ENCODE measurements around the gene UTP14A.

The UTP14A gene

GRCh38 chrX:129957241-129958082, 51.5 kb downstream of the UTP14A start:
- peaks cover 2% of the 10 kb centered on the region for H3K36me3 Mint-ChIP-seq
- peak overlapping the region; percentile 58 for H3K4me3 Mint-ChIP-seq
- CTCF ChIA-PET, result no interaction called here
- peaks cover 31% of the 10 kb centered on the region for H3K27me3 Mint-ChIP-seq
- peaks cover 53% of the 10 kb centered on the region for H3K4me1 Mint-ChIP-seq
- H3K27ac Mint-ChIP-seq, result peak overlapping the region; percentile 62
- DNase-seq, result peak; percentile 63
- no peaks in the 10 kb centered on the region for H3K9me3 Mint-ChIP-seq

DNA sequence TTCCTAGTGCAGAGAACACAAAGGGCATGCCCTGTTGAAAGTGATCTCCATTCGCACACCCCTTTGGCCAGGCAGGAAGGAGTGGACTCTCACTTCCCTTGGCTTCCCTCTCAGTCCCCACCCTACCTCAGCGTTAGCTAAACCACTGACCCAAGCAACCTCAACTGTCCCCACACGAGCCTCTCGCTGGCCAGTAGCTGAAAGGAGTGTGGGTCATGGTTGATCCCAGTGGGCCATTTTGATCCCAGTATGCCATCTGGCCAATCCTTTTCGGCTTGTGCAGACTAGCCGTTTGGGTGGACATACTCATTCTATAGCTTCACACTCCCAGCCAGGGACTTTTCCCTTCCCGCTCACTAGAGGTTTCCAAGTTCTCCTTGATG, 52.1 kb downstream of the UTP14A start:
- DNase-seq, result no peak
- H3K4me1 Mint-ChIP-seq, result peaks cover 52% of the 10 kb centered on the region
- peaks cover 27% of the 10 kb centered on the region for H3K27me3 Mint-ChIP-seq
- CTCF ChIA-PET, result no interaction called here
- H3K36me3 Mint-ChIP-seq, result no peaks in the 10 kb centered on the region
- no peak overlapping the region for H3K27ac Mint-ChIP-seq
- H3K4me3 Mint-ChIP-seq, result peak overlapping the region; percentile 58
- no peaks in the 10 kb centered on the region for H3K9me3 Mint-ChIP-seq

- CTCF ChIA-PET, result no interaction called here
- Mint-ChIP-seq H3K4me3 (no peak overlapping the region), H3K27ac (no peak overlapping the region), H3K36me3 (no peaks in the 10 kb centered on the region), H3K27me3 (peaks cover 34% of the 10 kb centered on the region), H3K4me1 (peaks cover 47% of the 10 kb centered on the region), H3K9me3 (no peaks in the 10 kb centered on the region)
- no peak for DNase-seq
These were observed 53.0 kb downstream of the UTP14A start for GRCh38 chrX:129958814-129959492.

- H3K27me3 Mint-ChIP-seq, result peaks cover 29% of the 10 kb centered on the region
- CTCF ChIA-PET, result no interaction called here
- peaks cover 43% of the 10 kb centered on the region for H3K4me1 Mint-ChIP-seq
- no peaks in the 10 kb centered on the region for H3K36me3 Mint-ChIP-seq
- no peak overlapping the region for H3K27ac Mint-ChIP-seq
- no peak overlapping the region for H3K4me3 Mint-ChIP-seq
- DNase-seq, result no peak
- H3K9me3 Mint-ChIP-seq, result no peaks in the 10 kb centered on the region
These were observed 53.5 kb downstream of the UTP14A start for GRCh38 chrX:129959493-129959832.

DNA sequence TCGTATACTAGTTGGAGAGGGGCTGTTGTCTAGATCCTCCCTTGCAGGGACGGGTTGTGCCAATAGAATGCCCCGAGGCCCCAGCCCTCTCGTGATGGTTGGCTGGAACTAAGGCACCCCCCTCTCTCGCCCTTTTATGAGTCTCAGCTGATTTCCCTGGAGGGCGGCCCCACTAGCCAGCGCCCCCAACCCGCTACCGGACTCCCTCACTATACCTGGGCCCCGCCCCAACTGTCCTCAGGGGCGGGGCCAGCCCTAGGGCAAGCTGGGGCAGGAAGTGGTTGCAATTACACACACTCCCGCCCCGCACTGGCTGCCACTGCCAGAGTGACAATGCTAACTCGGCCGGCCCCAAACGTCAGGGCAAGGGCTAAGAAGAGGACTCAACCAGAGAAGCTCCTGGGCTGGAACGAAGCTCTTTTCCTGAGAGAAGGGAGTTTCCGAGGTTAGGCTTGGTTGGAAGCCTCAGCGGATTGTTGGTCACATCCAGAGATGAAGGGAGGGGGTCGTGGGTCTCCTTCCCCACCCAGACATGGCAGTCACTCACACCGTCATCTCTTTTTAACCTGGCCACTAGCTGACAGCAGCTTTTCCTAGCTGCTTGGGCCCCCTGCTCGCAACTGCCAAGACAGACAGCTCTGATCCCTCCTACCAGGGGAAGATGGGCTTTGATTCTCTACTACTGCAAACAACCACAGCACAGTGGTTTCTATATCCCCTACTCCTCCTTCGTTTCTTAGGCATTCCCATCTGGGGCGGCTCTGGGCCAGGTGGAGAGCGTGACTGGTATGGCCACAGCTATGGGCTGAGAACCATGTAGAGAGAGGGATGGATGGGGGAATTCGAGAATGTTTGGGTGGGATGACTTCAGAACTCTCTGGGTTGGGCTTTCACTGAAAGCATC, 55.5 kb downstream of the UTP14A start:
- CTCF ChIA-PET, result interaction anchor here (1.0 to 1.2 kb wide), 2 partner anchors 36 to 67 kb away, joined by 3 to 4 read pairs; no protein-coding TSS in a partner anchor
- Mint-ChIP-seq H3K27ac (peak overlapping the region; percentile 90), H3K27me3 (peaks cover 15% of the 10 kb centered on the region), H3K4me3 (peak overlapping the region; percentile 64), H3K36me3 (no peaks in the 10 kb centered on the region), H3K9me3 (no peaks in the 10 kb centered on the region), H3K4me1 (peaks cover 36% of the 10 kb centered on the region)
- peak; percentile 82 for DNase-seq

DNA sequence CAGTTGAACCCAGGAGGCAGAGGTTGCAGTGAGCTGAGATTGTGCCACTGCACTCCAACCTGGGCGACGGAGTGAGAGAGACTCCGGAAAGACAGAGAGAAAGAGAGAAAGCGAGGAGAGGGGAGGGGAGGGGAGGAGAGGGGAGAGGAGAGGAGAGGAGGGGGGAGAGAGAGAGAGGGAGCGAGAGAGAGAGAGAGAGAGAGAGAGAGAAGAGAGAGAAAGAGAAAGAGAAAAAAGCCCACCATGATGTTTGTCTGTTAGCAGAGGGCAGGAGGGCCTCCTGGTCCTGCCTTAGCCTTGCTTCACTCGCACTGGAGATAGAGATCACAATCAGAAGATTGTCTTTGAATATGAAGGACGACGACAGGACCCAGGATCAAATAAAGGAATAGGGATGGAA, 57.8 kb downstream of the UTP14A start:
- H3K9me3 Mint-ChIP-seq, result no peaks in the 10 kb centered on the region

GRCh38 chrX:129965166-129965565, 59.2 kb downstream of the UTP14A start:
- CTCF ChIA-PET, result no interaction called here
- DNase-seq, result no peak
- Mint-ChIP-seq H3K9me3 (no peaks in the 10 kb centered on the region), H3K4me3 (no peak overlapping the region), H3K36me3 (no peaks in the 10 kb centered on the region), H3K27ac (no peak overlapping the region), H3K27me3 (peaks cover 19% of the 10 kb centered on the region), H3K4me1 (peaks cover 16% of the 10 kb centered on the region)

More for the DNA sequence above, 57.8 kb downstream of the UTP14A start:
- no peak overlapping the region for H3K4me3 Mint-ChIP-seq
- no peaks in the 10 kb centered on the region for H3K36me3 Mint-ChIP-seq
- no peak overlapping the region for H3K27ac Mint-ChIP-seq
- no peak for DNase-seq
- H3K4me1 Mint-ChIP-seq, result peaks cover 22% of the 10 kb centered on the region
- CTCF ChIA-PET, result no interaction called here
- peaks cover 15% of the 10 kb centered on the region for H3K27me3 Mint-ChIP-seq

- CTCF ChIA-PET, result no interaction called here
- no peak overlapping the region for H3K27ac Mint-ChIP-seq
These were observed 63.0 kb downstream of the UTP14A start for GRCh38 chrX:129968968-129969367.

GRCh38 chrX:129976441-129976840, 70.5 kb downstream of the UTP14A start:
- no peak for DNase-seq
- peaks cover 16% of the 10 kb centered on the region for H3K4me1 Mint-ChIP-seq
- no peak overlapping the region for H3K4me3 Mint-ChIP-seq
- no peaks in the 10 kb centered on the region for H3K36me3 Mint-ChIP-seq
- H3K27ac Mint-ChIP-seq, result no peak overlapping the region
- CTCF ChIA-PET, result interaction anchor here (0.5 kb wide), 1 partner anchor 81 kb away, joined by 4 read pairs; no protein-coding TSS in a partner anchor
- no peaks in the 10 kb centered on the region for H3K9me3 Mint-ChIP-seq
- H3K27me3 Mint-ChIP-seq, result peaks cover 48% of the 10 kb centered on the region

More at GRCh38 chrX:129968968-129969367, 63.0 kb downstream of the UTP14A start:
- H3K9me3 Mint-ChIP-seq, result no peaks in the 10 kb centered on the region
- H3K36me3 Mint-ChIP-seq, result no peaks in the 10 kb centered on the region
- no peaks in the 10 kb centered on the region for H3K4me1 Mint-ChIP-seq
- DNase-seq, result no peak
- no peak overlapping the region for H3K4me3 Mint-ChIP-seq
- H3K27me3 Mint-ChIP-seq, result peaks cover 15% of the 10 kb centered on the region

All from activated naive CD4-positive, alpha-beta T cell treated with anti-CD3 and anti-CD28 coated beads, Interleukin-2, amount 10 ng/mL, durations not matched to agents 7 days and 5 days (primary cell).